Measurements from ENCODE around the gene OPHN1.
"Not testable (repeated sequence)": the region's sequence is repeated elsewhere in the genome, so short reads cannot be mapped to it uniquely, and the experiment has no call there.

OPHN1 gene

GRCh38 chrX:68354879-68355628, 78.2 kb downstream of the OPHN1 start:
- no peak for FAIRE-seq

DNA sequence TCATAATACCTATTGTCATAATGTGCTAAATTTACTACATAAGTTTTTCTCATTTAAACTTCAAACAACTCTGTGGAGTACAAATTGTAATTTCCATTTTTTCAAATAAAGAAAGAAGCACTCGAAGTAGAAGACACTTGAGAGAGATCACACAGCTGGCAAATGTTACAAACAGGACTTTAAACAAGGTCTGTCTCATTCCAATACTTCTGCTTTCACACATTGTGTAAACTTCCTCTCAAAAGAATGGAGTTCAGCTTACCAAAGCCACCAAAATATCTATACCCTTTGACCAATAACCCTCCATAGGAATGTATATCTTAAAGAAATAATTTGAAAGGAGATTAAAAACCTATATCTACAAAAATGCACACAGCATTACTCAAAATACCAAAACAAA, 88.3 kb downstream of the OPHN1 start:
- no peak for FAIRE-seq

GRCh38 chrX:68343551-68343950, 89.7 kb downstream of the OPHN1 start:
- FAIRE-seq = no peak

DNA sequence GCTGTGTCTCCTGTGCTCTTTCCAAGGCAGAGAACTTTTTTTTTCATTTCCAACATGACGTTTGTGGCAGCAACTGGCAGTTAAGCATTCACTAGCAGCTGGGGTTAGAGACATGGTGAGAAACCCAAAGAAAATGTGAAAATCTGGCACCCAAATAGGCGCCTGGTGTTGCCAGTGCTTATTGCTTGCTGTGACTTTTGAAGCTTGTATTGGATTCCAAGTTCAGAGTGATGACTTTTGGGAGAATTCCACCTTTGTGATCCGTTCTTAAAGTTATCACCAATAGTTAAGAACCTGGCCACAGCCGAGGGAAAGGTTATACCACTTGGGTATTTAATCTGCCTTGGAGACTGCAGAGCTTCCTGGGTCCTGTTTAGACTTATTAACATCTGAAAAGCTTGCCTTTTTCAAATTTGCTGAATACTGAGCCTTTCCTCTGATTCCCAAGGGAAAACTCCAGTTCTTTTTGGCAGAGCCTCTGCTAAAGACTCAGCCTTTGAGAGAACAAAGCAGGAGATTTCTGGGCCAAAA, 101.0 kb downstream of the OPHN1 start:
- FAIRE-seq = no peak

DNA sequence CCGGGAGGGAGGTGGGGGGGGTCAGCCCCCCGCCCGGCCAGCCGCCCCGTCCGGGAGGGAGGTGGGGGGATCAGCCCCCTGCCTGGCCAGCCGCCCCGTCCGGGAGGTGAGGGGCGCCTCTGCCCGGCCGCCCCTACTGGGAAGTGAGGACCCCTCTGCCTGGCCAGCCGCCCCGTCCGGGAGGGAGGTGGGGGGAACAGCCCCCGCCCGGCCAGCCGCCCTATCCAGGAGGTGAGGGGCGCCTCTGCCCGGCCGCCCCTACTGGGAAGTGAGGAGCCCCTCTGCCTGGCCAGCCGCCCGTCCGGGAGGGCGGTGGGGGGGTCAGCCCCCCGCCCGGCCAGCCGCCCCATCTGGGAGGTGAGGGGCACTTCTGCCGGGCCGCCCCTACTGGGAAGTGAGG, 106.5 kb downstream of the OPHN1 start:
- not testable (repeated sequence) for FAIRE-seq

DNA sequence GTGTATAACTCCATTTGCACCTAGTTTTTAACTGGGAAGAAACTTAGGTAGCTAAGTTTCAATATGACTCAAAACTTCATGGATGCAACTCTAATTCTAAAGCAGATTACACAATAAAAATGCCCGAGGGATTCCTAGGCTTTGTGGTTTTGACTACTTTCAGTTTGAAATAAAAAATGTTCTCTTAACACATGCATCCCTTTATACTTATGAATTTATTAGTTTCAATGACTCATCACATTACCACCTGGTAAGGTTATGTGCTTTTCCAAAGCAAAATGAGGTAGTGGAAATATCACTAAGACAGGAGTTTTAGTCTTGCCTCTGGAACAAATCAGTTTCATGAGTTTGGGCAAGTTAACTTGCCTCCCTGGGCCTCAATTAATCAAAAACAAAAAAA, 125.5 kb downstream of the OPHN1 start:
- no peak for FAIRE-seq

DNA sequence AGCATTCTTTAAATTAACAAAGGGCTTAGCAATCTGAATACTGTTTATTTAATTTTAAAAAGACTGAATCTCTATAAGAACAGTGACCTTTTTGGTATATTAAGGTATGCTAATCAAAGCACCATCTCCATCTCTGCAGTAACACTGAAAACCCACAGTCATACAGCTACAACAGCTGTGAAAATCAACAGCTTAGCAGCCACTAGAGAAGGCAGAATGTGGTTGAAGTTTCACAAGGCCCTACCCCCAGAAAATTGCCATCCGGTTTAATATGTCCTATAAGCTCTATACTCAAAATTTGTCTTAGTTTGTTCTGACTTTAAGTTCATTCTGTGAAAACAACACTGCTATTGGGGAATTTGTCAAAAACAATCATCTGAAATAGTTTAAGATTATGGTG, 128.7 kb downstream of the OPHN1 start:
- no peak for FAIRE-seq

DNA sequence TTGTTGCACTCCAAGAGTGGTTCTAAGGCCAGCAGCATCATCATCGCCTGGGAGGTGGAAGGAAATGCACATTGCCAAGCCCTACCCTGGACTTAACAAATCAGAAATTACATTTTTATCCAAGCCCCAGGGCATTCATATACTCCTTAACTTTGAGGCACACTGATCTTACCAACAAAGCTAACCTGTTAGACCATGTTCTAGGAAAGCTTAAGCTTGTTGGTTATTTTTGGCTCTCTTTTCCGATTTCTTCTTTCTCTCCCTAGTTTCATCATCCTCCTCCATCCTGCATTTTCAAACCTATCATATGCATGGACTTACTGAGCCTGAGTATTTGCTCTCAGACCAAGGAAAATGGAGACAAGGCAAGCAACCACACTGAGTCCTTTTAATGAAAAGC, 133.4 kb downstream of the OPHN1 start:
- FAIRE-seq = no peak

DNA sequence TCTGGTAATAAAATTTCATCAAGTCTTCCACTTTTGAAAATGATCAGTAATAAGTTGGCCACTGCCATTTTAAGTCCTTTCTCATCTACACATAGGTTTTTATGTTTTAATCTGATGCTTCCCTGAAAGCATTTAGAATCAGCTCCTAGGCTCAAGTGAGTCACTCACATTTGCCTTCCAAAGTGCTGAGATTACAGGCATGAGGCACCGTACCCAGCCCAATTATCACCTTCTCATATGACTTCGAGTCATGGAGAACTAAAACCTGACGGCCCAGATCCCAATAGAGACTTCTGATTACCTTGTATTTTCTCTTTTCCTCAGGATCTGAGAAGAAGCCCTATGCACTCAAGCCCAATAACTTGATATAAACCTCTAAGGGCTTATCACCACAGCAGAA, 140.8 kb downstream of the OPHN1 start:
- no peak for FAIRE-seq

DNA sequence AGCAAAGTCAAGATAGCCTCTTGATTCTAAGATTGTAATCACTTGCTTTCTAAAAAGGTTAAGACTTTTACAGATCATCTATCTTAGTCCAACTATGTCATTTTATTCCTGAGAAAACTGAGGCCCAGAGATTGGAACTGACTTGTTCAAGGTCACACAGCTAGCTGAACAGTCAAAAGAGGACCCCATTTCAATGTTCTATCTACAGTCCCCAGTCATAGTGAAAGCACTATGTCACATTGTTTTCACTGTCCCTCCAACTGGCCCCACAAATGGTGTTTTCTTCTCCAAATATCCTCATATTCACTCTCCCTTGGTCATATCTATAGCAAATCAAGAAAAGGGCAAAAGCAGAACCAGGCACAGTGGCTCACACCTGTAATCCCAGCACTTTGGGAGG, 145.2 kb downstream of the OPHN1 start:
- FAIRE-seq = no peak

- FAIRE-seq = no peak
These were observed 145.9 kb downstream of the OPHN1 start for GRCh38 chrX:68287419-68287818.

DNA sequence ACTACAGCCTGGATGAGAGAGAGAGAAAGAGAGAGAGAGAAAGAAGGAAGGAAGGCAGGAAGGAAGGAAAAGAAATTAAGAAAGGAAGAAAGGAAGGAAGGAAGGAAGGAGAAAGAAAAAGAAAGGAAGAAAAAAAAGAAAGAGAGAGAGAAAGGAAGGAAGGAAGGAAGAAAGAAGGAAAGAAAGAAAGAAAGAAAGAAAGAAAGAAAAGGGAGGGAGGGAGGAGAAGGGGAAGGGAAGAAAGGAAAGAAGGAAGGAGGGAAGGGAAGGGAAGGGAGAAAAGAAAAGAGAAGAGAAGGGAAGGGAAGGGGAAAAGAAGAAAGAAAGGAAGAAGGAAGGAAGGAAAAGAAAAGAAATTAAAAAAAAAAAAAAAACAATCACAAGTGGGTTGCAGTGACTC, 146.3 kb downstream of the OPHN1 start:
- no peak for FAIRE-seq

DNA sequence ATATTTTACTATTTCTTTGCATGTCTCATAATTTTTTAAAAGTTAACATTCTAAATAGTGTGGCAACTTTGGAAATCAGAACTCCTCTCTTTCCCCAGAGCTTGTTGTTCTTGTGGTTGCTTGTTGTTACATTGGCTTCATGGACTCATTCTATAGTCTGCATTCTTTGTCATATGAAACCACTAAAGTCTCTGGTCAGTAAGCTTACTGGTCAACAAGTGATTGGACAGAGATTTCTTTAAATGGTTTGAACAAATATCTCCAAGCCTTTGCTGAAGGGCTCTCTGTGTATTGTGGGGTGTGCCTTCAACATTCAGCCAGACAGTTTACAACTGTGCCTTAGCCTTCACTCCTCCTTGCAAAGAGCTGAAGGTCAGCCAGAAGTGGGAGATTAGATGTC, 147.2 kb downstream of the OPHN1 start:
- FAIRE-seq = no peak

DNA sequence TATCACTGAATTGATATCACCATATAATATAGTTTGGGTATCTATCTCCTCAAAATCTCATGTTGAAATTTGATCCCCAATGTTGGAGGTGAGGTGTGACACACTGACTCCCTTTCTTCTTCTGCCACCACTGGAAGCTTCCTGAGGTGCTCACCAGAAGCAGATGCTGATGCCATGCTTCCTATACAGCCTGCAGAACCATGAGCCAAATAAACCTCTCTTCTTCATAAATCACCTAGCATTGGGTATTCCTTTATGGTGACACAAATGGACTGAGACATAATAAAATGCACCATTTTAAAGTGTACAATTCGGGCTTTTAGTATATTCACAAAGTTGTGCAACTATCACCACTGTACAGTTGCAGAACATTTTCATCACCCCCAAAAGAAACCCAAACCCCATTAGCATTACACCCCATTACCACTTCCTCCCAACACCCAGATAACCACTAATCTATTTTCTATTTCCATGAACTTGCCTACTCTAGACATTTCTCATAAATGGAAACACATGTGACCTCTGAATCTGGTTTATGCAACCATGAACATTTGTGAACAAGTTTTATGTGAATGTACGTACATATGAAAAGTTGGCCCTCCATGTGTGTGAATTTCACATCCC, 148.9 kb downstream of the OPHN1 start:
- no peak for FAIRE-seq

GRCh38 chrX:68273887-68274286, 159.4 kb downstream of the OPHN1 start:
- FAIRE-seq = no peak

- not testable (repeated sequence) for FAIRE-seq
These were observed 168.5 kb downstream of the OPHN1 start for GRCh38 chrX:68264793-68265192.

DNA sequence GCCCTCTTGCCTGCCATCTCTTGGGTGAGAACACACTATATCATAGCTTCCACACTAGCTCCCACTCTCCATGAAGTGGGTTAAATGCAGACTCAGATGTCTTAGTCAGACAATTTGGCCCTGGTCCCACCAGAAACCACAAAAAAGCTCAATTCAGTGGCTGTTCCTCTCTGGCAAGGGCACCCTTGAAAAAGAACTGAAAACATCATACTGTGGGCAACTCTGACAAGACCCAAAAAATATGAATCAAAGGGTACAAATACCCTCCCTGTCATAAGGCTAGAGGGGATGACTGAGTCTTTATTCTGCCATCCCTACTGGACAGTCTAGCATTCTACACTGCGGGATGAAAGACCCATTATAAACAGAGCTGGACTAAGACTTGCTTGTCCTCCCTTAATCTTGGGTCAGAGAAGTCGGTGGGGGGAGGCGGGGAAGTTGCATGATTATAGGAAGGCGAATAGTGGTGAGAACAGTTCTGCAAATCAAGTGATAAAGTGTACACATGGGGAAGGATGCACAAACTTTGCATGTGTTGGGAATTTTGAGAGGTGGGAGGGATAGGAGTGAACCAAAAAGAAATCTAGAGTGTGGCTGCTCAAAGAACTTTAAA, 172.1 kb downstream of the OPHN1 start:
- no peak for FAIRE-seq

- FAIRE-seq = no peak
These were observed 176.3 kb downstream of the OPHN1 start for GRCh38 chrX:68256990-68257389.

DNA sequence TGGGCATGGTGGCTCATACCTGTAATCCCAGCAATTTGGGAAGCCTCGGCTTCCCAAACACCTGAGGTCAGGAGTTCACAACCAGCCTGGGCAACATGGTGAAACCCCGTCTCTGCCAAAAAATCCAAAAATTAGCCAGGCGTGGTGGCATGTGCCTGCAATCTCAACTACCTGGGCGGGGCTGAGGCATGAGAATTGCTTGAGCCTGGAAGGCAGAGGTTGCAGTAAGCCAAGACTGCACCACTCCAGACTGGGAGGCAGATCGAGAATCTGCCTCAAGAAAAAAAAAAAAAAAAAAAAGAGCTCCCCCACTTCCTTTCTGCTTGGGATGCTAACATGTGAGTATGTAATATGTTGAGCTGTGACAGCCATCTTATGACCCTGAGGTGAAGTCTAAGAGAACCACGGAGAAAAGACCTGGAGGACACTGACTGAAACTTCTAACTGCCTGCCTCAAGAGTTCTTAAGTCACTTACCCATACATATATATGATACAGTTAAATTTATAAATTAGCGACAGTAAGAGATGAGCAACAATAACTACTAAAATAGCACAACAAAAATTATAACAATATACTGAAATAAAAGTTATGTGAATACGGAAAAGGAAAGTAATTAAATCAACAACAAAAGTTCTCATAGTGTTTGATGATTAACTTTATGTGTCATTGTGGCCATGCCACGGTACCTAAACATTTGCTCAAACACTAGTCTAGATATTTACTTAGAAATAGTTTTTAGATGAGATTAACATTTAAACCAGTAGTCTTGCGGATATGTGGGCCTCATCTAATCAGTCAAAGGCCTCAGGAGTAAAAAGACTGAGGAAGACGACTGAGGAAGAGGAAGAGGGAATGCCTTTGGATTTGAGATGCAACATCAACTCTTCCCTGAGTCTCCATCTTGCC, 178.3 kb downstream of the OPHN1 start:
- no peak for FAIRE-seq

GRCh38 chrX:68252664-68253063, 180.6 kb downstream of the OPHN1 start:
- no peak for FAIRE-seq

- no peak for FAIRE-seq
These were observed 183.4 kb downstream of the OPHN1 start for GRCh38 chrX:68249903-68250302.

GRCh38 chrX:68249401-68249831, 183.9 kb downstream of the OPHN1 start:
- FAIRE-seq = no peak

DNA sequence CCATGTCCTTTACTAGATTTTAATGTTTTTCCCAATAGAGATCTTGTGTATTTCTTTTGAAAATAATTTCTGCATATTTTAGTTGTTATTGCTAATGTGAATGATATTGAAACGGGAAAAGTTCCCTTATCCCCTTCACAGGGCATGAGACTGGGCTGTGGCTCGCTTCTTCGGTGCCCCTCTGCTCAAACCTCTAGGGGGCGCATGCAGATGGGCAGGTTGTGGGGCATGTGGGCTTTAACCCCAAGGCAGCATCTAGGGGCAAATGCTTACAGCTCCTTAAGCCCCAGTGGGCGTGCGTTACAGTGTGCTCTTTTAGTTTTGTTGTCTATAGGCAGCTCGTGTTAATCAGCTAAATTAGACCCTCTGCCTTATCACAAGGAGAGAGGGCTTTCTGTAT, 194.7 kb downstream of the OPHN1 start:
- no peak for FAIRE-seq

Measured in G401.6 (cell line).